GM12801 (cell line): Measurements from ENCODE around the gene NFYA.

Experiments used
- TF ChIP-seq, protein P1 (sequence below): IDR thresholded peaks from one replicate; pipeline ENCODE4 v1.5.1; 2011; ENCODE audit warnings: control low read depth; ENCODE audit not compliant: insufficient read length; ENCODE audit errors: extremely low read depth

The NFYA gene

GRCh38 chr6:41047745-41048732, 24.7 kb upstream of the NFYA start:
- TF ChIP-seq, protein P1, sequence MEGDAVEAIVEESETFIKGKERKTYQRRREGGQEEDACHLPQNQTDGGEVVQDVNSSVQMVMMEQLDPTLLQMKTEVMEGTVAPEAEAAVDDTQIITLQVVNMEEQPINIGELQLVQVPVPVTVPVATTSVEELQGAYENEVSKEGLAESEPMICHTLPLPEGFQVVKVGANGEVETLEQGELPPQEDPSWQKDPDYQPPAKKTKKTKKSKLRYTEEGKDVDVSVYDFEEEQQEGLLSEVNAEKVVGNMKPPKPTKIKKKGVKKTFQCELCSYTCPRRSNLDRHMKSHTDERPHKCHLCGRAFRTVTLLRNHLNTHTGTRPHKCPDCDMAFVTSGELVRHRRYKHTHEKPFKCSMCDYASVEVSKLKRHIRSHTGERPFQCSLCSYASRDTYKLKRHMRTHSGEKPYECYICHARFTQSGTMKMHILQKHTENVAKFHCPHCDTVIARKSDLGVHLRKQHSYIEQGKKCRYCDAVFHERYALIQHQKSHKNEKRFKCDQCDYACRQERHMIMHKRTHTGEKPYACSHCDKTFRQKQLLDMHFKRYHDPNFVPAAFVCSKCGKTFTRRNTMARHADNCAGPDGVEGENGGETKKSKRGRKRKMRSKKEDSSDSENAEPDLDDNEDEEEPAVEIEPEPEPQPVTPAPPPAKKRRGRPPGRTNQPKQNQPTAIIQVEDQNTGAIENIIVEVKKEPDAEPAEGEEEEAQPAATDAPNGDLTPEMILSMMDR = no peak

- TF ChIP-seq, protein P1 = no peak
These were observed 23.3 kb upstream of the NFYA start for GRCh38 chr6:41049521-41049920.

GRCh38 chr6:41049955-41050354, 22.8 kb upstream of the NFYA start:
- TF ChIP-seq, protein P1 = no peak

GRCh38 chr6:41050536-41050935, 22.2 kb upstream of the NFYA start:
- TF ChIP-seq, protein P1 = no peak

- TF ChIP-seq, protein P1 = no peak
These were observed 20.9 kb upstream of the NFYA start for GRCh38 chr6:41051873-41052272.

GRCh38 chr6:41053041-41053440, 19.7 kb upstream of the NFYA start, which contains the start of gene APOBEC2:
Gene APOBEC2 (plus strand): TSS chr6:41053202. CDS start chr6:41053348, 146 bp downstream.
- TF ChIP-seq, protein P1 = no peak

DNA sequence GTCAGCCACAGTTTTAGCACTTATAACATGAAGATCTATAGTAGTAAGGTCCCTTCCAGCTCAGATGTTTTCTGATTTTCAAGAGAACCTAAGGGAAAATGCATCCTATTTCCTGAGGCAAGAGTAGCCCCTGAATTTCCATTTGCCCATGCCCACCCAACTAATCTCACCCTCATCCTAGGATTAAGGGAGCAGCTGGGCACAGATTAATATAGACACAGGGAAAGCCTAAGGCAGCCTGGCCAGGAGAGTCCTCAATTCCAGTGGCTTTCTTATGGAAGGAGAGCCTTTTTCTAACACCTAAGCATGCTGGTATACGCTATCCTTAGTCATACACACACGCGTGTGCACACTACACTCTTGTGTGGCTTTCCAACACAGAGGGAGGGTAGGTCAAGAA, 18.3 kb upstream of the NFYA start:
- TF ChIP-seq, protein P1 = no peak
